Neuron (in vitro differentiated cells): ENCODE measurements around the gene COL20A1.

ENCODE experiments used
- H2AFZ ChIP-seq: one replicate; pipeline ENCODE4 v1.6.1; 2013; ENCODE audit warnings: low read depth, mild to moderate bottlenecking, inconsistent platforms, low read length, moderate library complexity
- H3K27me3 ChIP-seq: one replicate; pipeline ENCODE4 v1.6.1; 2013; ENCODE audit warnings: low read length; ENCODE audit not compliant: insufficient read depth
- H3K36me3 ChIP-seq: one replicate; pipeline ENCODE4 v1.6.1; 2013; ENCODE audit warnings: low read length; ENCODE audit not compliant: insufficient read depth
- H3K4me1 ChIP-seq: one replicate; pipeline ENCODE4 v1.6.1; 2013; ENCODE audit warnings: low read length; ENCODE audit not compliant: insufficient read depth
- H3K4me3 ChIP-seq: 2 replicates; pipeline ENCODE4 v1.5.1; 2013; ENCODE audit warnings: mild to moderate bottlenecking, low read length, moderate library complexity
- H3K9me3 ChIP-seq: one replicate; pipeline ENCODE4 v1.6.1; 2013; ENCODE audit warnings: low read length

COL20A1 gene

GRCh38 chr20:63342561-63343459 is 49.8 kb downstream of the COL20A1 start:
- peaks cover 6% of the 10 kb centered on the region for H3K27me3 ChIP-seq
- no peak overlapping the region for H2AFZ ChIP-seq
- no peaks in the 10 kb centered on the region for H3K36me3 ChIP-seq
- no peaks in the 10 kb centered on the region for H3K9me3 ChIP-seq
- H3K4me3 ChIP-seq: no peak overlapping the region
- peaks cover 16% of the 10 kb centered on the region for H3K4me1 ChIP-seq

DNA sequence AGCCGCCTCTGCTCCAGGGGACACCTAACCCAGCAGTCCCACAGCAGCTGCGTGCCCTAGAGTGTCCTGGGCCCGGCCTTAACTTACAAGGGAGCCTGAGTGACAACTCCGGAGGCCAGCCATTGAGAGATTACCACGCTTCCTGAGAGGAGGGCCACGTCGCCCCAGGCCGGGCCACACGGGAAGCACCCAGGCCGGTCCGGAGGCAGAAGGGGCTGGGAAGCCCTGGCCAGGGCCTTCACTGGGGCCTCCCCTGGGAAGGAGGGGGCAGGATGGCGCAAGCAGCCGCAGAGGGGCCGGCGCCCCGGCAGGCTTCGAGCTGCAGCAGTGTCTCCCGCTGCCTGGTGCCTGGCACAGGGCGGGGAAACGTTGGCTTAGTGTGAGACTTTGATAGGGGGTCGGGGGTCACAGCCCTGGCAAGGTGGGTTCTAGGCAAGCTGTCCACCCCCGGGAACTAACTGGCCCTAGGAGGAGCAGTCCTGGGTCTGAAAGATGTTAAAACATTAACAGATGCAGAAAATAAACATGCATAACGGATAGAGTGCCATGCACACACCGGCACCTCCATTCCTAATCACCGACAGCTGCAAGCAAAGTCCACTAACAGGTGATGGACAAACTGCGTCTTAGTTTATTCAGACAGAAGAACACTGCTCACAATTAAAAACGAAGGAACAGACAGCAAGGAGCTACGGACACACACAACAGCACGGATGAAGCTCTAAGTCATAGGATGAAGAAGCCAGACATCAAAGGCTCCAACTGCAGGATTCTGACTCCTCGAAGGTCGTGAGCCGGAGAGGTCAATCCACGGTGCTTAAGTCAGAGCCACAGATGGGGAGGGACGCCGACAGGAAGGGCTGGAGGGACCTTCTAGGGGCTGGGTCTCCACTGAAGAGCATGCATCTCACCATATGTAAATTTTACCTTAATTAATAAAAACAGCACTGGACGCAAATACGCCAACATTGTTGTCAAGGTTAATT is 50.8 kb downstream of the COL20A1 start:
- Histone ChIP-seq H3K9me3 (no peaks in the 10 kb centered on the region), H3K27me3 (no peaks in the 10 kb centered on the region), H3K4me3 (no peak overlapping the region), H3K4me1 (peaks cover 20% of the 10 kb centered on the region), H3K36me3 (no peaks in the 10 kb centered on the region), H2AFZ (no peak overlapping the region)

- H3K27me3 ChIP-seq: no peaks in the 10 kb centered on the region
- no peaks in the 10 kb centered on the region for H3K36me3 ChIP-seq
- no peaks in the 10 kb centered on the region for H3K9me3 ChIP-seq
- no peak overlapping the region for H2AFZ ChIP-seq
- no peak overlapping the region for H3K4me3 ChIP-seq
- peaks cover 20% of the 10 kb centered on the region for H3K4me1 ChIP-seq
Observed at GRCh38 chr20:63344616-63345327, 51.8 kb downstream of the COL20A1 start.

GRCh38 chr20:63345328-63346100 is 52.5 kb downstream of the COL20A1 start:
- H2AFZ ChIP-seq: no peak overlapping the region
- H3K27me3 ChIP-seq: no peaks in the 10 kb centered on the region
- H3K9me3 ChIP-seq: peaks cover 3% of the 10 kb centered on the region
- no peak overlapping the region for H3K4me3 ChIP-seq
- no peaks in the 10 kb centered on the region for H3K36me3 ChIP-seq
- peaks cover 20% of the 10 kb centered on the region for H3K4me1 ChIP-seq

- no peak overlapping the region for H2AFZ ChIP-seq
- peaks cover 3% of the 10 kb centered on the region for H3K9me3 ChIP-seq
- no peaks in the 10 kb centered on the region for H3K27me3 ChIP-seq
- no peaks in the 10 kb centered on the region for H3K36me3 ChIP-seq
- H3K4me3 ChIP-seq: no peak overlapping the region
- H3K4me1 ChIP-seq: peaks cover 20% of the 10 kb centered on the region
Observed at GRCh38 chr20:63346131-63347080, 53.4 kb downstream of the COL20A1 start.

DNA sequence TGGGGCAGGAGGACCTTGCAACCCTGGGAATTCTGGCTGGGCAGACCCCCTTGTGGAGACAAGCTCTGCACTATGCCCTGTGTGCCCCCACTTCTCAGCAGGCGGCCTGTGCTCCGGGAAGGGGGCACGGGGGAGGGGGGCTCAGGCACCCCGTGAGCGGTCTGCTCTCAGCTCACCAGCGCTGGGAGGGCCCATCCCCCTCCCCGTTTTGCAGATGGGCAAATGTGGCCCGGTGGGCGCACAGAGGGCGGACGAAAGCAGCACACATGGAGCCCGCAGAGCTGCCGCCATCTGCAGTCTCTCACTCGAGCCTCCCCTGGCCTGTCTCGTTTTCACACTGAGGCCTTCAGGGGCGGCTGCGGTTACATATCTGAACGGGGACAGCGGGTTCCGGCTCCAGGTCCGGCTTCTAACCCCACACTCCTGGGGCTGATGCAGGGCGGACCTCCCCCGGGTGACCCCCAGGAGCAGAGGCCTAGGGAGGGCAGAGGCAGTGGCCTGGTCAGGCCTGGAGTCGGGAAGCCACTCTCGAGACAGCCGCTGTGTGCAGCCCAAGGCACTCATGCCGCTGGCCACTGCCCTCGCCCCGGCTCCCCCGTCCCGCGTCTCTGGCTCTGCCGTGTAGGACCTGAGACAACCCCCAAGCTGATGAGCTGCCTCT is 54.2 kb downstream of the COL20A1 start:
- no peaks in the 10 kb centered on the region for H3K36me3 ChIP-seq
- no peak overlapping the region for H3K4me3 ChIP-seq
- peaks cover 24% of the 10 kb centered on the region for H3K4me1 ChIP-seq
- H3K9me3 ChIP-seq: peaks cover 3% of the 10 kb centered on the region
- no peaks in the 10 kb centered on the region for H3K27me3 ChIP-seq
- no peak overlapping the region for H2AFZ ChIP-seq

GRCh38 chr20:63347950-63348827 is 55.2 kb downstream of the COL20A1 start:
- H3K9me3 ChIP-seq: peaks cover 3% of the 10 kb centered on the region
- peaks cover 25% of the 10 kb centered on the region for H3K4me1 ChIP-seq
- no peaks in the 10 kb centered on the region for H3K36me3 ChIP-seq
- no peaks in the 10 kb centered on the region for H3K27me3 ChIP-seq
- H2AFZ ChIP-seq: no peak overlapping the region
- no peak overlapping the region for H3K4me3 ChIP-seq

- H3K4me3 ChIP-seq: no peak overlapping the region
- peaks cover 3% of the 10 kb centered on the region for H3K9me3 ChIP-seq
- H2AFZ ChIP-seq: no peak overlapping the region
- no peaks in the 10 kb centered on the region for H3K36me3 ChIP-seq
- H3K4me1 ChIP-seq: peaks cover 21% of the 10 kb centered on the region
- H3K27me3 ChIP-seq: no peaks in the 10 kb centered on the region
Observed at GRCh38 chr20:63348828-63349515, 56.0 kb downstream of the COL20A1 start.

GRCh38 chr20:63349516-63349895 is 56.5 kb downstream of the COL20A1 start:
- no peaks in the 10 kb centered on the region for H3K36me3 ChIP-seq
- H3K4me3 ChIP-seq: no peak overlapping the region
- peaks cover 3% of the 10 kb centered on the region for H3K9me3 ChIP-seq
- peaks cover 18% of the 10 kb centered on the region for H3K4me1 ChIP-seq
- no peaks in the 10 kb centered on the region for H3K27me3 ChIP-seq
- H2AFZ ChIP-seq: no peak overlapping the region

DNA sequence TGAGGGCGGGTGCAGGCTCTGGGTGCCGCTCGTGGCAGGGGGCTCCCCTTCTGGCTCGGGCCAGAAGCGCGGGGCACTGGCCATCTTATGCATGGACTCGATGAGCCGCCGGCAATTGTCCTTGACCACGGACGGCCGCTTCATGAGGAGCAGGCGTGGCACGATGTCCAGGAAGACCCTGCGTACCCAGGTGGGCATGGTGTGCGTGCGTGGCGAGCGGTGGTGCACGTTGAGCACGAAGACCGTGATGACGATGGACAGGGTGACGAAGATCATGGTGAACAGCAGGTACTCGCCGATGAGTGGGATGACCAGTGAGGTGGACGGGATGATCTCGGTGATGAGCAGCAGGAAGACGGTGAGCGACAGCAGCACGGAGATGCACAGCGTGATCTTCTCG is 57.2 kb downstream of the COL20A1 start:
- H3K27me3 ChIP-seq: no peaks in the 10 kb centered on the region
- peaks cover 3% of the 10 kb centered on the region for H3K9me3 ChIP-seq
- peaks cover 18% of the 10 kb centered on the region for H3K4me1 ChIP-seq
- H2AFZ ChIP-seq: no peak overlapping the region
- H3K4me3 ChIP-seq: no peak overlapping the region
- no peaks in the 10 kb centered on the region for H3K36me3 ChIP-seq
